Smooth muscle cell (in vitro differentiated cells): ENCODE results near the gene DMD. TPM values are rescaled to one million over a fixed set of nuclear protein-coding genes. Genes with fewer than 3 reads are reported as not detected.
A peak's percentile ranks its signal among the peaks of the same experiment; 100 is the strongest.
"Not testable (repeated sequence)": the region's sequence is repeated elsewhere in the genome, so short reads cannot be mapped to it uniquely, and the experiment has no call there.

Source experiments
- DNase-seq: peaks from one replicate; lab custom pipeline; 2025; ENCODE audit not compliant: unreplicated experiment; lab: John Stamatoyannopoulos, UW
- H2AFZ ChIP-seq: fragments of 200-600 bp; sonication (generic); 2 replicates; pipeline ENCODE4 v1.6.0; 2016; ENCODE audit warnings: antibody characterized with exemption, low read depth, mild to moderate bottlenecking
- H3F3A ChIP-seq: fragments of 200-600 bp; sonication (generic); 2 replicates; pipeline ENCODE4 v1.6.0; 2017; ENCODE audit warnings: antibody characterized with exemption, low read depth
- H3K27ac ChIP-seq: fragments of 200-600 bp; sonication (generic); 2 replicates; pipeline ENCODE4 v1.5.1; 2016; ENCODE audit warnings: low read depth, mild to moderate bottlenecking
- H3K27me3 ChIP-seq: fragments of 200-600 bp; sonication (generic); 2 replicates; pipeline ENCODE4 v1.6.1; 2016; ENCODE audit warnings: low read depth, mild to moderate bottlenecking
- H3K36me3 ChIP-seq: fragments of 200-600 bp; sonication (generic); 2 replicates; pipeline ENCODE4 v1.5.1; 2016; ENCODE audit warnings: low read depth
- H3K4me1 ChIP-seq: fragments of 200-600 bp; sonication (generic); 2 replicates; pipeline ENCODE4 v1.5.1; 2016; ENCODE audit warnings: low read depth
- H3K4me2 ChIP-seq: fragments of 200-600 bp; sonication (generic); 2 replicates; pipeline ENCODE4 v1.6.0; 2016; ENCODE audit warnings: mild to moderate bottlenecking
- H3K4me3 ChIP-seq: fragments of 200-600 bp; sonication (generic); 2 replicates; pipeline ENCODE4 v1.5.1; 2016; ENCODE audit warnings: mild to moderate bottlenecking
- H3K79me2 ChIP-seq: fragments of 200-600 bp; sonication (generic); 2 replicates; pipeline ENCODE4 v1.6.0; 2016; ENCODE audit warnings: low read depth, mild to moderate bottlenecking
- H3K9ac ChIP-seq: fragments of 200-600 bp; sonication (generic); 2 replicates; pipeline ENCODE4 v1.6.0; 2016; ENCODE audit warnings: low read depth
- H3K9me3 ChIP-seq: fragments of 200-600 bp; sonication (generic); replicated peaks from 2 replicates; pipeline ENCODE4 v1.5.1; 2016; ENCODE audit warnings: low read depth
- H4K20me1 ChIP-seq: fragments of 200-600 bp; sonication (generic); 2 replicates; pipeline ENCODE4 v1.6.0; 2016; ENCODE audit warnings: low read depth
- CTCF ChIP-seq: fragments of 200-600 bp; sonication (generic); IDR thresholded peaks from 2 replicates; pipeline ENCODE4 v1.5.1; 2017; ENCODE audit warnings: borderline replicate concordance, mild to moderate bottlenecking, antibody characterized with exemption; ENCODE audit not compliant: insufficient read depth, poor library complexity, severe bottlenecking
- WGBS: methylation state at CpG from one replicate; pipeline ENCODE4 v1.1.7; 2016; ENCODE audit warnings: low lambda C conversion rate; 5-methylcytosine and 5-hydroxymethylcytosine counted together
- polyA plus RNA-seq: library from polyadenylated mRNA; unstranded; fragments of >200 nt; fragmentation: Nextera tagmentation; extraction: Ambion mirVana; gene quantifications from 2 replicates; pipeline ENCODE4 v1.2.1, GENCODE V29; 2016
- total RNA-seq: library from RNA; depleted of rRNA; stranded (reverse); fragments of >200 nt; gene quantifications from 2 replicates; pipeline ENCODE4 v1.2.3, GENCODE V29; 2014

The DMD gene
- total and polyA plus RNA-seq, 2 experiments from 2014 or later = 12.3 to 12.6 TPM

- Histone ChIP-seq H3K4me1 (no peaks in the 10 kb centered on the region), H4K20me1 (no peaks in the 10 kb centered on the region), H3F3A (no peaks in the 10 kb centered on the region), H3K9ac (no peak overlapping the region), H3K36me3 (no peaks in the 10 kb centered on the region), H3K9me3 (no peaks in the 10 kb centered on the region), H3K27me3 (no peaks in the 10 kb centered on the region), H3K79me2 (no peaks in the 10 kb centered on the region), H2AFZ (peak overlapping the region; percentile 52), H3K4me3 (peak overlapping the region; percentile 57), H3K27ac (no peak overlapping the region), H3K4me2 (peak overlapping the region; percentile 81)
- DNase-seq = no peak
- WGBS = 5% methylated on average over 3 of the region's 3 CpGs
- peak; percentile 86 for TF ChIP-seq CTCF
Observed at GRCh38 chrX:32530802-32531403, 680.4 kb downstream of the DMD start.

- H3K4me1 ChIP-seq, H3K9me3 ChIP-seq, H3K4me3 ChIP-seq, H3K79me2 ChIP-seq, H3F3A ChIP-seq, H3K36me3 ChIP-seq, H4K20me1 ChIP-seq, H3K9ac ChIP-seq, H3K27me3 ChIP-seq, DNase-seq, H3K4me2 ChIP-seq, H3K27ac ChIP-seq, H2AFZ ChIP-seq: not testable (repeated sequence)
Observed at GRCh38 chrX:32528451-32528850, 682.9 kb downstream of the DMD start.

GRCh38 chrX:32525234-32525633, 686.1 kb downstream of the DMD start:
- 92% methylated on average over 5 of the region's 5 CpGs for WGBS
- Histone ChIP-seq H4K20me1 (no peaks in the 10 kb centered on the region), H3K9me3 (no peaks in the 10 kb centered on the region), H3K27me3 (no peaks in the 10 kb centered on the region), H3K27ac (no peak overlapping the region), H3K36me3 (no peaks in the 10 kb centered on the region), H3K4me3 (no peak overlapping the region), H3K79me2 (no peaks in the 10 kb centered on the region), H3K4me1 (no peaks in the 10 kb centered on the region), H3K9ac (no peak overlapping the region), H3F3A (no peaks in the 10 kb centered on the region), H2AFZ (no peak overlapping the region), H3K4me2 (no peak overlapping the region)
- no peak for DNase-seq
- TF ChIP-seq CTCF = no peak

GRCh38 chrX:32524385-32524784, 687.0 kb downstream of the DMD start:
- Histone ChIP-seq H3K27me3 (no peaks in the 10 kb centered on the region), H3K9me3 (no peaks in the 10 kb centered on the region), H3K4me1 (no peaks in the 10 kb centered on the region), H3K4me2 (no peak overlapping the region), H3F3A (no peaks in the 10 kb centered on the region), H3K4me3 (no peak overlapping the region), H3K36me3 (no peaks in the 10 kb centered on the region), H4K20me1 (no peaks in the 10 kb centered on the region), H3K27ac (no peak overlapping the region), H3K9ac (no peak overlapping the region), H2AFZ (no peak overlapping the region), H3K79me2 (no peaks in the 10 kb centered on the region)
- WGBS = 44% methylated on average over 2 of the region's 2 CpGs
- no peak for DNase-seq
- TF ChIP-seq CTCF = no peak
